BJ (cell line): Measurements from ENCODE around the gene CPEB4. TPM values are rescaled to one million over a fixed set of nuclear protein-coding genes. Genes with fewer than 3 reads are reported as not detected.

Source experiments
- CTCF ChIA-PET: fragments of 350-600 bp; formaldehyde crosslinking; extraction: SDS; loops from one replicate; lab custom pipeline; 2021; ENCODE audit warnings: antibody characterized with exemption, inconsistent platforms; lab: Yijun Ruan, JAX
- POLR2A ChIA-PET: fragments of 300-600 bp; sonication (Branson Sonifier 250); formaldehyde crosslinking; extraction: SDS; loops from one replicate; lab custom pipeline; 2021; ENCODE audit warnings: antibody characterized with exemption; lab: Charles Lee
- DNase-seq: peaks from one replicate; pipeline ENCODE4 v3.0.0-alpha.2; 2011; ENCODE audit warnings: low read depth
- H3K27me3 ChIP-seq: 2 replicates; pipeline ENCODE4 v1.6.0; 2011; ENCODE audit warnings: low read length; ENCODE audit not compliant: control insufficient read depth, insufficient read depth
- H3K36me3 ChIP-seq: 2 replicates; pipeline ENCODE4 v1.5.1; 2011; ENCODE audit warnings: low read length; ENCODE audit not compliant: control insufficient read depth, insufficient read depth
- H3K4me3 ChIP-seq: 2 replicates; pipeline ENCODE4 v1.5.1; 2011; ENCODE audit warnings: low read depth, mild to moderate bottlenecking, control low read depth, low read length
- CTCF ChIP-seq: IDR thresholded peaks from 2 replicates; pipeline ENCODE4 v1.5.1; 2011; ENCODE audit warnings: low read depth, mild to moderate bottlenecking, control low read depth, inconsistent platforms, low read length, moderate library complexity; ENCODE audit not compliant: insufficient read depth
- polyA plus RNA-seq: library from polyadenylated mRNA; depleted of rRNA; stranded (reverse); fragments of >200 nt; gene quantifications from 2 replicates; pipeline ENCODE4 v1.2.3, GENCODE V29; 2011

Gene CPEB4
- polyA plus RNA-seq, 1 experiment: 16.4 TPM

- TF ChIP-seq CTCF: no peak
- Histone ChIP-seq H3K27me3 (no peaks in the 10 kb centered on the region), H3K36me3 (no peaks in the 10 kb centered on the region), H3K4me3 (no peak overlapping the region)
- ChIA-PET CTCF (interaction anchor here (0.7 kb wide), 1 partner anchor 77 kb away, joined by 3 read pairs; no protein-coding TSS in a partner anchor), POLR2A (no interaction called here)
- no peak for DNase-seq
Observed at GRCh38 chr5:173895401-173896165, 7.4 kb downstream of the CPEB4 start.

- no peak for DNase-seq
- Histone ChIP-seq H3K36me3 (no peaks in the 10 kb centered on the region), H3K27me3 (no peaks in the 10 kb centered on the region), H3K4me3 (no peak overlapping the region)
- no peak for TF ChIP-seq CTCF
- CTCF ChIA-PET: interaction anchor here (0.8 kb wide), 1 partner anchor 93 kb away, joined by 6 read pairs; no protein-coding TSS in a partner anchor
- POLR2A ChIA-PET: no interaction called here
Observed at GRCh38 chr5:173896631-173897030, 8.5 kb downstream of the CPEB4 start.

GRCh38 chr5:173901705-173902104 is 13.6 kb downstream of the CPEB4 start:
- H3K27me3 ChIP-seq: no peaks in the 10 kb centered on the region
- no peak for DNase-seq
- CTCF ChIA-PET: interaction anchor here (0.9 to 1.6 kb wide), 3 partner anchors 8 to 62 kb away, joined by 3 to 5 read pairs (median 4); no protein-coding TSS in a partner anchor
- POLR2A ChIA-PET: no interaction called here
- no peak overlapping the region for H3K4me3 ChIP-seq
- TF ChIP-seq CTCF: no peak
- H3K36me3 ChIP-seq: no peaks in the 10 kb centered on the region; the same call in 1 of the 2 replicates

- ChIA-PET POLR2A (interaction anchor here (0.6 kb wide), 2 partner anchors 232 to 362 kb away, joined by 3 read pairs; no protein-coding TSS in a partner anchor), CTCF (interaction anchor here (1.6 kb wide), 1 partner anchor 10 kb away, joined by 5 read pairs; no protein-coding TSS in a partner anchor)
- TF ChIP-seq CTCF: no peak
- Histone ChIP-seq H3K4me3 (no peak overlapping the region), H3K27me3 (no peaks in the 10 kb centered on the region), H3K36me3 (no peaks in the 10 kb centered on the region; the same call in 1 of the 2 replicates)
- DNase-seq: no peak
Observed at GRCh38 chr5:173902334-173902733, 14.2 kb downstream of the CPEB4 start.

- no peaks in the 10 kb centered on the region for H3K27me3 ChIP-seq
- no peak overlapping the region for H3K4me3 ChIP-seq
- CTCF ChIA-PET: no interaction called here
- no peak for DNase-seq
- TF ChIP-seq CTCF: no peak
- no peaks in the 10 kb centered on the region; the same call in 1 of the 2 replicates for H3K36me3 ChIP-seq
- POLR2A ChIA-PET: interaction anchor here (0.6 to 0.7 kb wide), 3 partner anchors 12 to 363 kb away, joined by 3 read pairs; no protein-coding TSS in a partner anchor
Observed at GRCh38 chr5:173902743-173903142, 14.6 kb downstream of the CPEB4 start.
